GM12878 (cell line): ENCODE data around the gene ZBTB42. TPM values are rescaled to one million over a fixed set of nuclear protein-coding genes. Genes with fewer than 3 reads are reported as not detected.

Experiments used
- ATAC-seq: fragments of 200-7000 bp; cut with Tn5 transposase; 3 replicates; pipeline ENCODE4 v1.9.1; 2020; ENCODE audit warnings: mild to moderate bottlenecking, moderate library complexity
- BruUV-seq: library from RNA; stranded (reverse); fragments of 400-500 nt; replicated peaks from 2 replicates; lab custom pipeline; 2021; lab: Mats Ljungman, UMichigan
- CTCF ChIA-PET: fragments of 300-600 bp; sonication (Branson Sonifier 250); formaldehyde crosslinking; extraction: SDS; loops from one replicate; lab custom pipeline; 2021; ENCODE audit warnings: inconsistent platforms; lab: Yijun Ruan, JAX
- POLR2A ChIA-PET: fragments of 350-600 bp; formaldehyde crosslinking; extraction: SDS; loops from one replicate; lab custom pipeline; 2021; ENCODE audit warnings: inconsistent platforms; lab: Charles Lee
- RAD21 ChIA-PET: fragments of 300-600 bp; sonication (Branson Sonifier 250); formaldehyde crosslinking; loops from one replicate; lab custom pipeline; 2023; ENCODE audit warnings: antibody characterized with exemption; ENCODE audit not compliant: unreplicated experiment; lab: Charles Lee
- SMC1A ChIA-PET: fragments of 300-600 bp; sonication (Branson Sonifier 250); formaldehyde crosslinking; loops from one replicate; lab custom pipeline; 2023; ENCODE audit not compliant: unreplicated experiment, uncharacterized antibody; lab: Charles Lee
- DNase-seq: peaks from one replicate; pipeline ENCODE4 v3.0.0-alpha.2; 2011; ENCODE audit warnings: low read depth, low spot score
- FAIRE-seq: peaks from 3 replicates; lab custom pipeline; 2011; peaks lifted over from hg19 to GRCh38; lab: Jason Lieb, UNC
- H2AFZ ChIP-seq: 2 replicates; pipeline ENCODE4 v1.6.0; 2011; ENCODE audit warnings: low read depth, low read length, control low read depth; ENCODE audit not compliant: control insufficient read depth
- H3K27ac ChIP-seq: 2 replicates; pipeline ENCODE4 v1.5.1; 2011; ENCODE audit warnings: control low read depth; ENCODE audit not compliant: control insufficient read depth, insufficient read depth
- H3K27me3 ChIP-seq, 2 experiments: replicated peaks in 1 of 2; 2 replicates each; pipeline versions ENCODE4 v1.6.0 to v1.6.1; 2011; ENCODE audit warnings: low read length in 1 of 2; ENCODE audit not compliant: control insufficient read depth in 2 of 2, insufficient read depth in 2 of 2
- H3K36me3 ChIP-seq, 2 experiments: 2 replicates each; pipeline ENCODE4 v1.5.1; 2011; ENCODE audit warnings: low read length in 1 of 2; ENCODE audit not compliant: control insufficient read depth in 2 of 2, insufficient read depth in 2 of 2
- H3K4me1 ChIP-seq: 2 replicates; pipeline ENCODE4 v1.6.1; 2011; ENCODE audit warnings: mild to moderate bottlenecking, low read length, moderate library complexity, mixed read lengths; ENCODE audit not compliant: control insufficient read depth, insufficient read depth
- H3K4me2 ChIP-seq: 2 replicates; pipeline ENCODE4 v1.6.0; 2011; ENCODE audit warnings: control low read depth; ENCODE audit not compliant: control insufficient read depth, insufficient read depth
- H3K4me3 ChIP-seq: fragments of 200-600 bp; sonication (generic); 2 replicates; pipeline ENCODE4 v1.5.1; 2016
- H3K79me2 ChIP-seq: 2 replicates; pipeline ENCODE4 v1.6.0; 2011; ENCODE audit warnings: low read length; ENCODE audit not compliant: control insufficient read depth, insufficient read depth
- H3K9ac ChIP-seq: 2 replicates; pipeline ENCODE4 v1.8.0; 2011; ENCODE audit warnings: low read length, control low read depth, mixed read lengths; ENCODE audit not compliant: control insufficient read depth, insufficient read depth
- H3K9me3 ChIP-seq: replicated peaks from 3 replicates; pipeline ENCODE4 v1.5.1; 2011; ENCODE audit warnings: mild to moderate bottlenecking, low read length; ENCODE audit not compliant: control insufficient read depth, insufficient read depth
- H4K20me1 ChIP-seq: 2 replicates; pipeline ENCODE4 v1.6.0; 2011; ENCODE audit not compliant: control insufficient read depth, insufficient read depth
- CEBPZ ChIP-seq: fragments of 150-350 bp; IDR thresholded peaks from 2 replicates; pipeline ENCODE4 v1.6.1; 2016; ENCODE audit warnings: low read depth, low read length
- MYC ChIP-seq: IDR thresholded peaks from 2 replicates; pipeline ENCODE4 v1.6.1; 2011; ENCODE audit warnings: mild to moderate bottlenecking, low read length, moderate library complexity, inconsistent platforms; ENCODE audit not compliant: insufficient read depth, insufficient replicate concordance, insufficient read length, severe bottlenecking
- REST ChIP-seq: IDR thresholded peaks from 2 replicates; pipeline ENCODE4 v1.6.1; 2012; ENCODE audit warnings: mild to moderate bottlenecking, low read depth, low read length
- WGBS: methylation state at CpG from one replicate; pipeline ENCODE4 v1.1.6; 2016; ENCODE audit warnings: low lambda C conversion rate; ENCODE audit not compliant: insufficient replicate concordance, insufficient coverage; ENCODE audit errors: missing lambda C conversion rate; 5-methylcytosine and 5-hydroxymethylcytosine counted together
- in situ Hi-C: fragments of 300-500 bp; cut with MboI; formaldehyde crosslinking; loops from 9 replicates; pipeline ENCODE4 v1.14.3; 2018; ENCODE audit warnings: mixed read lengths
- intact Hi-C: fragments of 100-400 bp; cut with micrococcal nuclease; formaldehyde crosslinking; loops from one replicate; pipeline ENCODE4 v1.14.2; 2022; ENCODE audit not compliant: unreplicated experiment
- polyA plus RNA-seq, 11 experiments: library from polyadenylated mRNA; depleted of rRNA in 4 of 11; unstranded in 6 of 11; stranded (reverse) in 5 of 11; fragments of >200 nt; fragmentation: Nextera tagmentation in 4 of 11; fragmentation: Illumina TruSeq in 1 of 11; extraction: Ambion mirVana in 4 of 11; extraction: Trizol in 1 of 11; gene quantifications; 1 replicate in 1 of 11; 2 replicates in 10 of 11; pipeline versions ENCODE4 v1.2.1 to v1.2.3, GENCODE V29; 2011 to 2016; ENCODE audit warnings: inconsistent platforms in 2 of 11, missing spikeins in 2 of 11, low read depth in 1 of 11
- total RNA-seq, 4 experiments: library from RNA; depleted of rRNA in 3 of 4; stranded (reverse); fragments of >200 nt in 3 of 4; fragmentation: Illumina TruSeq in 1 of 4; extraction: Trizol in 1 of 4; gene quantifications; 2 replicates each; pipeline versions ENCODE4 v1.2.1 to v1.2.3, GENCODE V29; 2013 to 2021

ZBTB42 gene
- total and polyA plus RNA-seq, 10 of the 15 experiments (the other 5 are each of a cell fraction or from before 2014, with no cell fraction given) = 0.05 to 1.2 (median 0.37) TPM; not detected in 2

GRCh38 chr14:104772707-104773504 lies 28.0 kb upstream of the ZBTB42 start:
- SMC1A ChIA-PET = no interaction called here
- Histone ChIP-seq H3K27me3 (no peaks in the 10 kb centered on the region), H3K36me3 (peaks cover 5 to 26% of the 10 kb centered on the region in 2 experiments; a peak in 3 of 4 replicates), H2AFZ (no peak overlapping the region), H3K9ac (no peak overlapping the region), H3K4me1 (no peaks in the 10 kb centered on the region; the same call in 1 of the 2 replicates)
- TF ChIP-seq CEBPZ (no peak), MYC (no peak), REST (no peak)
- TF ChIP-seq, all 136 proteins: peak for 0
- POLR2A ChIA-PET = no interaction called here
- CTCF ChIA-PET = no interaction called here
- BruUV-seq = no TSS peak
- intact Hi-C loops (no loop called here), in situ Hi-C loops (no loop called here)
- no peaks in the 10 kb centered on the region for H3K79me2 ChIP-seq
- H3K4me2 ChIP-seq = no peak overlapping the region
- RAD21 ChIA-PET = no interaction called here
- FAIRE-seq (no peak), DNase-seq (no peak), ATAC-seq (no peak)
- 96% methylated on average over 32 of the region's 38 CpGs for WGBS
- no peak overlapping the region for H3K27ac ChIP-seq
- H3K4me3 ChIP-seq = no peak overlapping the region
- no peaks in the 10 kb centered on the region; the same call in 2 of the 3 replicates for H3K9me3 ChIP-seq
- H4K20me1 ChIP-seq = no peaks in the 10 kb centered on the region
